Calu3 (cell line): ENCODE data around the gene PTGR1. TPM values are rescaled to one million over a fixed set of nuclear protein-coding genes. Genes with fewer than 3 reads are reported as not detected.
A peak's percentile ranks its signal among the peaks of the same experiment; 100 is the strongest.

Experiments
- BruUV-seq: library from RNA; stranded (reverse); fragments of 400-500 nt; replicated peaks from 2 replicates; lab custom pipeline; 2021; lab: Mats Ljungman, UMichigan
- CTCF ChIA-PET: fragments of 300-600 bp; sonication (Branson Sonifier 250); formaldehyde crosslinking; loops from one replicate; lab custom pipeline; 2022; ENCODE audit warnings: antibody characterized with exemption; lab: Charles Lee
- DNase-seq: peaks from one replicate; pipeline ENCODE4 v3.0.0; 2022
- H3K27ac Mint-ChIP-seq: one replicate; pipeline ENCODE4 v1.8.0; 2022; ENCODE audit warnings: mixed read lengths; ENCODE audit not compliant: unreplicated experiment
- H3K27me3 Mint-ChIP-seq: one replicate; pipeline ENCODE4 v1.8.0; 2022; ENCODE audit warnings: mixed read lengths; ENCODE audit not compliant: unreplicated experiment
- H3K36me3 Mint-ChIP-seq: one replicate; pipeline ENCODE4 v1.8.0; 2022; ENCODE audit warnings: mild to moderate bottlenecking, moderate library complexity, mixed read lengths; ENCODE audit not compliant: insufficient read depth, unreplicated experiment
- H3K4me1 Mint-ChIP-seq: one replicate; pipeline ENCODE4 v1.8.0; 2022; ENCODE audit warnings: mild to moderate bottlenecking, low read depth, mixed read lengths; ENCODE audit not compliant: unreplicated experiment
- H3K4me3 Mint-ChIP-seq: one replicate; pipeline ENCODE4 v1.8.0; 2022; ENCODE audit warnings: mild to moderate bottlenecking, low read depth, moderate library complexity, mixed read lengths; ENCODE audit not compliant: unreplicated experiment
- H3K9me3 Mint-ChIP-seq: one replicate; pipeline ENCODE4 v1.8.0; 2022; ENCODE audit warnings: low read depth, mixed read lengths; ENCODE audit not compliant: unreplicated experiment
- CTCF ChIP-seq: fragments of 200-600 bp; IDR thresholded peaks from one replicate; pipeline ENCODE4 v1.8.0; 2022; ENCODE audit warnings: antibody characterized with exemption; ENCODE audit not compliant: unreplicated experiment
- intact Hi-C: fragments of 100-400 bp; cut with micrococcal nuclease; formaldehyde crosslinking; loops from one replicate; pipeline ENCODE4 v1.10.0; 2022; ENCODE audit not compliant: unreplicated experiment
- total RNA-seq: library from RNA; stranded (reverse); gene quantifications from 2 replicates; pipeline ENCODE4 v1.2.3, GENCODE V29; 2022

The PTGR1 gene
- total RNA-seq, 1 experiment from 2014 or later = 24.2 TPM

GRCh38 chr9:111604054-111604615 is 4.7 kb upstream of the PTGR1 start:
- no peak overlapping the region for H3K4me3 Mint-ChIP-seq
- H3K36me3 Mint-ChIP-seq = peaks cover 7% of the 10 kb centered on the region
- no TSS peak for BruUV-seq
- no peak overlapping the region for H3K27ac Mint-ChIP-seq
- no peaks in the 10 kb centered on the region for H3K9me3 Mint-ChIP-seq
- CTCF ChIA-PET = interaction anchor here (1.0 to 1.2 kb wide), 2 partner anchors 9 to 17 kb away, joined by 4 to 8 read pairs; no protein-coding TSS in a partner anchor
- no peak for DNase-seq
- intact Hi-C loops = no loop called here
- no peak for TF ChIP-seq CTCF
- H3K4me1 Mint-ChIP-seq = peaks cover 31% of the 10 kb centered on the region
- no peaks in the 10 kb centered on the region for H3K27me3 Mint-ChIP-seq

- no TSS peak for BruUV-seq
- Mint-ChIP-seq H3K27me3 (no peaks in the 10 kb centered on the region), H3K4me1 (peaks cover 31% of the 10 kb centered on the region), H3K9me3 (no peaks in the 10 kb centered on the region), H3K36me3 (peaks cover 18% of the 10 kb centered on the region), H3K4me3 (no peak overlapping the region), H3K27ac (no peak overlapping the region)
- no peak for DNase-seq
- no peak for TF ChIP-seq CTCF
- intact Hi-C loops = no loop called here
- CTCF ChIA-PET = no interaction called here
These were observed 3.6 kb upstream of the PTGR1 start for GRCh38 chr9:111603041-111603440.

- no peak overlapping the region for H3K27ac Mint-ChIP-seq
- TF ChIP-seq CTCF = no peak
- CTCF ChIA-PET = no interaction called here
These were observed 2.0 kb upstream of the PTGR1 start for GRCh38 chr9:111601237-111602018.

GRCh38 chr9:111599955-111600343 is 502 bp upstream of the PTGR1 start:
- TF ChIP-seq CTCF = no peak
- no peaks in the 10 kb centered on the region for H3K9me3 Mint-ChIP-seq
- H3K4me3 Mint-ChIP-seq = peak overlapping the region; percentile 93
- CTCF ChIA-PET = no interaction called here
- peaks cover 23% of the 10 kb centered on the region for H3K4me1 Mint-ChIP-seq
- BruUV-seq = no TSS peak
- no peaks in the 10 kb centered on the region for H3K27me3 Mint-ChIP-seq
- DNase-seq = no peak
- no peak overlapping the region for H3K27ac Mint-ChIP-seq
- peaks cover 22% of the 10 kb centered on the region for H3K36me3 Mint-ChIP-seq
- intact Hi-C loops = loop anchor here (2.0 to 5.0 kb wide), 2 partner anchors 59 to 92 kb away; no protein-coding TSS in a partner anchor

More at GRCh38 chr9:111601237-111602018, 2.0 kb upstream of the PTGR1 start:
- no peak for DNase-seq
- Mint-ChIP-seq H3K27me3 (no peaks in the 10 kb centered on the region), H3K36me3 (peaks cover 22% of the 10 kb centered on the region), H3K4me1 (peaks cover 31% of the 10 kb centered on the region), H3K9me3 (no peaks in the 10 kb centered on the region), H3K4me3 (no peak overlapping the region)
- intact Hi-C loops = no loop called here
- BruUV-seq = no TSS peak
